RPMI7951 (cell line): ENCODE results near the gene NFATC2. TPM values are rescaled to one million over a fixed set of nuclear protein-coding genes. Genes with fewer than 3 reads are reported as not detected.

Source experiments
- DNase-seq: peaks from one replicate; pipeline ENCODE4 v3.0.0-alpha.2; 2012; ENCODE audit warnings: low read depth
- total RNA-seq: library from RNA; depleted of rRNA; stranded (reverse); fragments of >200 nt; shearing (Covaris generic); gene quantifications from 2 replicates; pipeline ENCODE4 v1.2.3, GENCODE V29; 2014

The NFATC2 gene
- total RNA-seq, 1 experiment from 2014 or later = 3.4 TPM

DNA sequence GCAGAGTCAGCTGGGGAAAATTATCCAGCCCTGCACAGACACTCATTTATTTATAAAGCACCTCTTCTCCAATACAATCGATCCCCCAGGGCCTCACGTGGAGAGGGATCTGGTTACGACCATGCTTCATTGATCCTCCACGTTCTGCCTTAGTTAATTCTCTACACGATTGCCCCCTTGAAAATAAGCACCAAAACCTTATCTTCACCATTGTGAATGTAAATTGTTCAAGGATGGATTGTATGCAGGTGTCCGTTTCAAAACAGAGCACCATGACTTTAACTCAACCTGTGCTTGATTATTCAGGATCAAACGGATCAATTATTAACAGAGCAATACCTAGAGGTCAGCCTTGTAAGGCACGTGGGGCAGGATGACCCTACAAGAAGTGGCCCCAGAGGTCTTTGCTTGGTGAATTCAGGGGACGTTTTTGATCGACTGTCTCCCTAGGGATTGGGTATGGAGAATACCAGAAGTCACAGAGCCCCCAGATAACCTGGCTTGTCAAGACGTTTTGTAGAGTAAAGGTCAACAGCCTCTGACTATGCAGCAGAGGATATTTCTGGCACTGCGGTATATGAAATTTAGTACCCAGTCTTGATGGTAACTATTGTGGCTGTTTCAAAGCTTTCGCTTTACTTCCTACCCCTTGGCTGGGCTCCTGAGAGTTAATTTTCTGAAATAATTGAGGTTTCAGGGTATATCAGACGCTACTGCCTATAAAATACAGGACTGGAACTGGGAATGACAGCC is 112.1 kb downstream of the NFATC2 start:
- DNase-seq = no peak

DNA sequence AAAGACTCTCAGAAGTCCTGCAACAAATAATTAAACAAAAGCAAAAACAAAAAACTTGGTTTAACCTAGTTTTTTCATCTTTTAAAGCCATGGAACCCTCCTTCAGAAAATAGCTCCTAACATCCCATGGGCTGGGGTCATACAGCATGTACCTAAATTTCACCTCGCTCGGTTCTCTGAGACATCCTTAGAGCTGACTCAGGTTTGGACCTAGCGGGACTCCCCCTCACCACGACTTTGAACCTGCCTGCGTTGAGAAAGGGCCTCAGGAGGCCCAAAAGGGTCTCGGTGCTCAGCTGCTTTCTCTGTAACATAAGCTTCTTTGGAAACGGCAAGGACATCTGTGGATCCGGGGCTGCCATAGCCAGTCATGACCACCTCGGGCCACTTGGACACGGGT is 112.8 kb downstream of the NFATC2 start:
- DNase-seq = no peak

DNA sequence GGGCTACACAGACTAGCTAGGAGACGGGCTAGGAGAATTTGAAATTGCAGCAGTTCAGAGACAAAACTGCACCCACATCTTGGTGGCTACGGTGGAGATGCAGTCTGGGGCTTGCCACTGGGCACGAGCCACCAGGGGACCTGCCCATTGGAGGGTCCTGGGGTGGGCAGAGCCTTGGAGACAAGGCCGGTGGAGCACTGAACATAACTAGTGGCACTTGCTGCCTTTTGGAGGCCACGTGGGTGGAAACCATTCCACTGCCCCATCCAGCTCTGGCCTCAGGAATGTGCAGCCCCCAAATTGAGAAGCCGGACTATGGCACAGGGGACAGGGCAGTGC is 113.4 kb downstream of the NFATC2 start:
- DNase-seq = no peak

DNA sequence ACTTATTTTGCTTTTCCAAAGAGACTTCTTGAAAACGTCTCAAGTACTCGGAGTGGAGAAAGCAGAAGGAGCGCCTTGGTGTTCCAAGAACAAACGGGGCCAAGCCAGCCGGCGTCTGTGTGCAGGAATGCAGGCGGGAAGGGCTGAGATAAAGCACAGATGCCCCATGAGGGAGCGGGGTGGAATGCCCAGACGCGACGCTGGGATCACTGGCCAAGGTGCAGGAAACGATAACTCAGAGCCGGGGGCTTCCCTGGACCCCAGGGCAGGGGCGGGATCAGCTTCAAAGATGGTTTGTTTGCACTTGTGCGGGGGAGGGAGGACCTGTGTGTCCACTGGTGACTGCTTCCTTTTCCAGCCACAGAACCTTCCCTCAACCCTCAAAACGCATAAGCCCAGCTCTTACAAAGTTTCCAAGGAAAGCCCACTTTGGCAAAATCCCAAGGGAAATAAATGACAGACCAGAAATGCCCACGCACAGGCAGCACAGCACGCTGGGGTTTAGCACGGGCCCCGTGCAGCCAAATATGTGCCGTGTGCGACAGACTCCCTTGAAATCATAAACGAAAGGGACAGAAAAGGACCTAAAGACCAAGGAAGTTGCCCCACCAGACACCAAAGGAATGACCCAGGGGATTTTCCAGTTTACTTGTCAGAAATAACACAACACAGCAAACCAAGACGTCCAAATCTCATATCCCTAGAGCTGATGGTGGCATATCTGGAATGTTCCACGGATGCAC is 113.9 kb downstream of the NFATC2 start:
- DNase-seq = peak; percentile 58

DNA sequence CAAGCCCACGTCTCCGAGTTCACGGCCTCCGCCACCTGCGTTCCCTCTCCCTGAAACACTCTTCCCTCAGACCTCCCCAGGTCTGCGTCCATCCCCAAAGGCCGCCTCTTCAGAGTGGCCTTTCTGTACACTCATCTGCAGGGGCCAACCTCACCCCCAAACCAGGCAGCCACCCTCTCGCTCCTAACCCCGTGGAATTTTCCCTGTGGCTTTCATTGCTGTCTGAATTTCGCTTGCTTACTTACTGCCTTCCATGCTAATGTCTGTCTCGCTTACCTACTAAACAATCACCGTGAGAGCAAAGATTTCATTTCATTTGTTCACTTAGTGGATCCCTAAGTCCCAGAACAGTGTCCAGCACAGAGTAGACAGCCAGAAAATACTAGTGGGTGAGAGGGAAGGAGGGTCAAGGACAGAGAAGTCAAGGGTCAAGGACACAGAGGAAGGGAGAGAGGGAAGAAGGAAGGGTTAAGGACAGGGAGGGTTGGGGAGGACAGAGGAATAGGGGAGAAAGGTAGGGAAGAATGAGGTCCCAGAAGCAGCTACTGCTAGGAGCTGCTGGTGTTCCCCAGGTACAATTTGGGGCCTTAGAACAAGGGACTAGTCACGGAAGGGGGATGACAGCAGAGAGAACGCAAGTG is 114.7 kb downstream of the NFATC2 start:
- DNase-seq = no peak

DNA sequence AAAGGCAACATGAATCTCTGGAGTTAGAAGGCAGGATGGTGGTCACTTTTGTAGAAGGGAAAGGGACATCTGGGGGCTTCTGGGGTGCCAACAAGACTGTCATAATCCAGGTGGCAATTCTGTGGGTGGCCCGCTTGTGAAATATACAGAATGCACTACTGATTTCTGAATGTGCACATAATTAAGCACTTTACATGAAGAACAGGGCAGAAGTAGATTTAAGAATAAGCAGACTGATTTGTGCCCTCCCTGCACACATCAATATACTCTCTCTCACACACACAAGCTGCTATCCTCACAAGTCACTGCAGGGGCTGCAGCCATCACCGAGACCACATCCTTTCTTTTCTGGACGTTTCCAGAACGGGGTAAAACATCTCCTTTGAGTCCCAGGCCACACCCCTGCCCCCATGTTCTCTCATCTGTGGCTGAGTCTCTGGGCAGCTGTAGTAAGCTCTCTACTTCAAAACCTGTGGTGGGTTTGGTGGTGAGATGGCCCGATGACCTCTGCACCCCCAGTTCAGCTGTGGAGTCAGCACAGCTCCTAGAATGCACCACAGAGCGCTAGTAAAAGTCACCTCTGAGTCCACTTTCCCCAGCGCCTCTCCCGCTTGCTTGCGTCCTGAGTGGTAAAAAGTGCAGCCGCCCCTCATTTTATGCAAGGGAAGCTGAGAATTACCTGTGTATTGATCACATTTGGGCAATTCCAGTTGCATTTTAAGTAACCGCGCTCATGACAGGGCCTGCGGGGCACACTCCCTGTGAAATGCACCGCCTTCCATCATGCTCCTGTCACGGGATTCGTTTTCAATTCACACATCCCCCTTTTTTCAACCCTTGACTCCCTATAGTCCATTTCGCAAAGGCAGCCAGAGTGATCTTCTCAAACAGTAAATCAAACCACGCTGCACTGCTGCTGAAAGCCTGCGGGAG is 115.5 kb downstream of the NFATC2 start:
- no peak for DNase-seq

DNA sequence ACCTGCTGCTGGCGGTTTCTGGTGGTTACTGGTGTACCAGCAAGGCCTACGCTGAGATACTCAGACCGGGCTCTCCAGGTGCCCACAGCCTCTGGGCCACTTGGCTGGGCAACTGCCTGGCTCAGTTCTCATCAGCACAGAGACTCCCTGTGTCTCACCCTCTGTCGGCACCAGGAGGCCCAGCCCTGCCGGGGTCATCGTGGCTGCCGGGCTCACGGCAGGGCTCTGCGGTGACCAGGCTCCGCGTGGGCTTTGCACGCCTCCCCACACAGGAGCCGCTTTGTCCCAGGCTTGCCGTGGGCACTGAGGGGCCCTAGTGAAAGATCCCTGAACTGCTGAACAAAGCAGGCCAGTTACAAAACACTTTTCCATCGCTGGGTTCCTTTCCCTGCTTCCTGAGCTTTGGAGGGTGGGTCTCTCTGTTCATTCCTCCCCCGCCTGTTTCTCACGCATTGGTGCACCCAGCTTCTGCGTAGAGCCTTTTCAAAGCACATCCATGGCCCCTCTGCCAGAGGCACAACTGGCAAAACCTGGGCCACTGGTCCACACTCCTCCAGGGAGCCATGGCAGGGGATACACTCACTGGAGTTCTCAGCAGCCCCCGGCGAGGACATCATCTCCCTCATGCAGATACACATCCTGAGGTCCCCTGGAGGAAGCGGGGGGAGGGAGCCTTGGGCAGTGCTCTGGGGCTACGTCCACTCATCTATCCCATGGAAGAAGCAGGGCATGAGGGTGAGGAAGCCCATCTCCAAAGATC is 117.0 kb downstream of the NFATC2 start:
- peak; percentile 66 for DNase-seq

DNA sequence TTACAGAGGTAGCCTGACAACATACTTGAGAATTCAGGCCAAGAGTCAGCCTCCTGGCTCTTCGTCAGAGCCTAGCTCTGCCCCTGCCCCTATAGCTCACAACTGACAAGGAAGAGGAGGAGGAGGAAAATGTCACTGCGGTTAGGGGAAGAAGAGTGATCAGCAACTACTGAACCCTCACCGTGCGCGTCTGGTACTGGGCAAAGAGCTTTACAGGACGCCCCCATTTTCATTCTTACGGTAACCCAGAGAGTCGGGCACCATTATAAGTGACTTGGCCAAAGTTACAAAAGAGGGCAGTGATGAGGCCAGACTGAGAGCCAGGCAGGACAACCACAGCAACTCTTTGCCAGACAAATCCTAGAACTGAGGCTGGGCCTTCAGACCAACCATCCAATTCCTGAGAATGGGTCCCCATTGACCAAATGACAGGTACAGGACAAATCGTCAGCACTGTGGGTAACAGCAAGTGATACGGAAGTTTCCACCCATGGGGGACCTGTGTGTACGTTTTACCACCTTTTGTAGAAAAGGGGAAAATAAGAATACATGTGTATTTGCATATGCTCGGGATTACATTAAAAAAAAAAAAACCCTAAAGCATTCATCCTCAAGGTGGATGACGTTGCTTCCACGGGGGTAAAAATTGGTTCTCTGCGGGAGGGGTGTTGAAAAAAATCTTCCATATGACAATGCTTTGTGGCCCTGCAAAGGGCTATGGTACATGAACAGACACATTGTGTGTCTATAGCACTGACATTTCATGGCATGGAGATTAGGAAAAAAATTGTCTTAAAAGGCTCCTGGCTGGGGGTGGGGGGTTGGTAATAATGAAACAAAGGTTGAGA is 118.0 kb downstream of the NFATC2 start:
- no peak for DNase-seq

DNA sequence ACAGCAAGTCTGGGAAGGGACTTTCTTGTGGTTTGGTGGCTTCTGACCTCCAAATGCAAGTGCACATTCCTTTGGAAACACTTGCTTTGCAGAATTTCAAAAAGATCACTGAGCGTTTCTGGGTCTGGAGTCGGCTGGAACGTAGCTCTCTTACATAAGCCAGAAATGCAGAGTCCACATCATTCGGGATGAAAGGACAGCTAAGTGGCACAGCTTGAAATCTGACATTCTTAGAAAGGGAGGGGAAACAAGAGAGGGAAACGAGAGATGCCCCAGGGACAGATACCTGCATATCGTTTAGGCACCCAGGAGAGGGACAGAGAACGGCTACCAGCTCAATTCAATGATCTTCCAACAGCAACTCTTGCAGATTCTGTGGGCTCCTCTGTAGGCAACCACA is 118.7 kb downstream of the NFATC2 start:
- DNase-seq = no peak

DNA sequence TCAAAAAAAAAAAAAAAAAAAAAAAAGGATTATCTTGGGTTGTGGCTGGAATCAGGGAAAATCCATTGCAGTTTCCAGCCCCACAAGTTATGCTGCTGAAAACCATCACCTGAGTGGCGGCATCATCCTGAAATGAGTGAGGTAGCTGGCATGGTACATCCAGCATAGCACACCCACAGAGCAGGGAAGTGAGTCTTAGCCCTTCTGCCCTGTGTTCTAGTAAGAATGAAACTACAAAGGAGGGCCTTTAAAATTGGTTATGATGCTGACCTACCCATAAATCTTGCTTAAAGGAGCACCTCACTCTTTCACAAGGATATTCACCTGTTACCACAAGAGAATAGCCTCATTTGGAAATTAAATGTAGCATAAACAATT is 119.2 kb downstream of the NFATC2 start:
- DNase-seq = no peak

DNA sequence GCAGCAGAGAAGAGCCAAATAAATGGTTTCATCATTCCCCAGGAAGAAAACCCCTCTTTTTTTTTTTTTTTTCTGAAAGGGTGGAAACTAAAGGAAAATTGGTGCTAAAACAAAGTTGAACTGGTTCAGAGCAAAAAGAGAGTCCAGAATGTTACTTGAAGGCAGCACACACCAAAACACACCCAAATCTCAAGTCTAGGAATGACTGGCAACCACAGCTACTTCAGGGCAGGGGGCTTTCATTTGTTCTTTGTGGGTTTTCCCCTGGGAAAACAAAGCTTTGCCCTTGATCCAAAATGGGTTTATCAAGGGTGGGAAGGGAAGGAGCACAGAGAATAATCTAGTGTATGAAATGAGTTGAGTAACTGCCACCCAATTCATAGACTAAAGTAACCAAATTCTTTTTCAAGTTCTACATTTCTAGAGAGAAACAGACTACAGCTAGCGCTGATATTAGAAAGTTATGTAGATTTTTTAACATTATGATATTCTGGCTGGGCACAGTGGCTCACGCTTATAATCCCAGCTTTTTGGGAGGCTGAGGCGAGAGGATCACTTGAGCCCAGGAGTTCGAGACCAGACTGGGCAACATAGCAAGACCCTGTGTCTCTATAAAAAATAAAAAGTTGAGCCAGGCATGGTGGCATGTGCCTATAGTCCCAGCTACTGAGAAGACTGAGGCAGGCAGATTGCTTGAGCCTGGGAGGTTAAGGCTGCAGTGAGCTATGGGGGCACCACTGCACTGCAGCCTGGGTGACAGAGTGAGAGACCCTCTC is 119.8 kb downstream of the NFATC2 start:
- DNase-seq = no peak

DNA sequence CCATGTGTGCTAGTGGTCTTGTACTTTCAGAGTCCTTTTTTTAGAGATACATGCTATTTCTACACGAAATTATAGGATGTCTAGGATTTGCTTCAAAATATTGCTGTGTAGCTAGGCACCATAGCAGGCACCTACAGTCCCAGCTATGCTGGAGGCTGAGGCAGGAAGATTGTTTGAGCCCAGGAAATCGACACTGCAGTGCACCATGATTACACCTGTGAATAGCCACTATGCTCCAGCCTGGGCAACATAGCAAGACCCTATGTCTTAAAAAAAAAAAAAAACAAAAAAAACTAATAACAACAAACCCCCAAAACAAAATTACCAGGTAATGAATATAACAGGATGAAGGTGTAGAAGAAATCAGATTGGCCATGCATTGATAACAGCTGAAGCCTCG is 121.7 kb downstream of the NFATC2 start:
- DNase-seq = no peak

DNA sequence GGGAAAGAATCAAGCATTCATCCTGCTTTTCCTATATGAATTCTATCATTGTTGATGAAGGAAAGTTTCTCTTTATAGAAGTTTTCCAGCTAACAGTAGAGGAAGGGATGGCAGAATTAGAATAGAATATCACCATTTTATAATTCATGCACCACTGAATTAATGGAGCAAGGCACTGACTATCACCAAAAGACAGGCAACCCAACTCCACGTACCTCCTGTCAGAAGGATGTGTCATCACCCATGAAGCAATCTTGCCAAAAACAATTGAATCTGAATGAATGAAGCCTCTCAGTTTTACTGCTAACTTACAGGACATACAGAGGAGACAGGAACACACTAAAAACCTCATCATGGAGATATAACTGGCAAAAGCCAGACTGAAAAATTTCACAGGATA is 122.4 kb downstream of the NFATC2 start:
- DNase-seq = peak; percentile 76

DNA sequence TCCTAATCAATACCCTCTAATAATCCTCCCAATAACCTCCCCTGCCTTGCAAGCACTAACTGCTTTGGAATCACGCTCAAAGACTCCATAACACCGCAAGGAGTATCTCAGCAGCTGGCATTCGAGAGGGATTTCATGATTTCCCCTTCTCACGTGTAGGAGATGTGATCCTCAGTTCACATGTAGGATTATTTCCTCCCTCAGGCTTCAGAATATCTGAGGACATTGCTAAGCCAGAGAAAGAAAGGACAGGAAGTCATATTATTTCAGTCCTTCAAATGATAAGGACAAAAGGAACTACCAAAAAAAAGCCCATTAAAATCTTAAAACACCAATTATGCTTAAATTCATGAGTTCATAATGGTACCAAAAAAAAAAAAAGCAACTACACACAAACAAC is 122.9 kb downstream of the NFATC2 start:
- DNase-seq = no peak

DNA sequence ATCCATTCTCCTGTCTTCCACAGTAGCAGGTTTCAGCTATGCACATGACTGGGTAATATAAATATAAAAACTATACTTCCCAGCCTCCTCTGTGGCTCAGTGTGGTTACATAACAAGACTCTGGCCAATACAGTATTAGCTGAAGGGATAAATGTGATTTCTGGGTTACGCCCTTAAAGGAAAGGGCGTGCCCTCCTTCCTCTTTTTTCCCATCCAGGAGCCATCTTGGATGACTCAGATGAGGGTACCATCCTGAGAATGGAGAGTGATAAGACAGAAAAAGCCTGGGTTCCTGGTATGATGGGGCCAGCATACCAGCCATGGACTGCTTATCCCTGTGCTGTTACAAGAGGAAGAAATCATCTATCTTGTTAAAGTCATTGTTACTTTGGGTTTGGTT is 123.3 kb downstream of the NFATC2 start:
- no peak for DNase-seq

DNA sequence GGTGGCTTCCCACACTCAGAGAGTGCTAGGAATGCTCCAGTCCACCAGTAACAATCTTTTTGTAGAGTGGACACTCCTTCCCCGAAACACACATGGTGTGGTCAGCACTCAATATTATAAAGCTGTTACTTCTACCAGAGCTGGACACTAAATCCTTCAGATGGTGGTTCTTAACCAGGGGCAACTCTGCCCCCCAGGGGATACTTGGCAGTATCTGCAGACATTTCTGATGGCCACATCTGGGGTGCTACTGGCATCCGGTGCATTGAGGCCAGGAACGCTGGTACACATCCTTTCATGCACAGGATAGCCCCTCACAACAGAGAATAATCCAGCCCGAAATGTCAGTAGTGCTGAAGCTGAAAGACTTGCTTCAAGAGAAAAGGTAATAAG is 124.4 kb downstream of the NFATC2 start:
- no peak for DNase-seq

DNA sequence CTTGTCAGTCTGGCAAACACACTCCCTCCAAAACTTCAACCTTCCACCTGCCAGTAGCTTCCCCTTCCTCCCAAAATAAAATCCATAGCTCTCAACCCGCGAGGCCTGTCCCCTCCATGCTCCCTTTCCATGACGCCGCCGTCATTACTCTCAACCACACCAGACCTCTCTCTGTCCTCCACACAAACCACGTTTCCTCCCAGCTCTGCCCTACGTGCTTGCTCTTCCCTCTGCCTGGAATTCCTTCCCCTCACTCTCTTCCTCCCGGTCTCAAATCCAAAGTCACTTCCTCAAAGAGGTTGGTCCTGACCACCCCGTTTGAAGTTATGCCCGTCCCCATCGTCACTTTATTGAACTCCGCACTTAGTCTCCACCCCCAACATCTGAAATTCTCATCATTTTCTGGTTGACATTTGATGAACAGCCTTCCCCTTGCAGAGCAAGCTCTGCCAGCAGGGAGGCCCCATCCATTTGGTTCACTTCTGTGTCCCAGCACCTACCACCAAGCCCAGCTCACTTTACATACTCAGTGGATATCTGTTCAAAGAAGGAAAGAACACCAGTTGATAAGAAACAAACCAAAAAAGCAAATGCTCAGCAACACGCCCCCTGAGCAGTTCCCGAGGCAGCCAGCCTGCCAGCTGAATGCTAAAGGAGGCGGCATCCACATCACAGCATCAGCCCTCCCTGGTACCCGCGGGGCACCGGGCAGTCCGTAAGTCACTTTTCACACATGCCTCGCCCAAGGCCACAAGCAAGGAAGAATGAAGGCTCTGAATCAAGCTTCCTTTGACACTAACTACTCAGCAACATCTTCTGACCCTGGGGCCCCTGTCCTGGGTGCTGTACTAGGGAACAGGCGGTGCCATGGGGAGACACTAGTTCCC is 125.0 kb downstream of the NFATC2 start:
- no peak for DNase-seq

DNA sequence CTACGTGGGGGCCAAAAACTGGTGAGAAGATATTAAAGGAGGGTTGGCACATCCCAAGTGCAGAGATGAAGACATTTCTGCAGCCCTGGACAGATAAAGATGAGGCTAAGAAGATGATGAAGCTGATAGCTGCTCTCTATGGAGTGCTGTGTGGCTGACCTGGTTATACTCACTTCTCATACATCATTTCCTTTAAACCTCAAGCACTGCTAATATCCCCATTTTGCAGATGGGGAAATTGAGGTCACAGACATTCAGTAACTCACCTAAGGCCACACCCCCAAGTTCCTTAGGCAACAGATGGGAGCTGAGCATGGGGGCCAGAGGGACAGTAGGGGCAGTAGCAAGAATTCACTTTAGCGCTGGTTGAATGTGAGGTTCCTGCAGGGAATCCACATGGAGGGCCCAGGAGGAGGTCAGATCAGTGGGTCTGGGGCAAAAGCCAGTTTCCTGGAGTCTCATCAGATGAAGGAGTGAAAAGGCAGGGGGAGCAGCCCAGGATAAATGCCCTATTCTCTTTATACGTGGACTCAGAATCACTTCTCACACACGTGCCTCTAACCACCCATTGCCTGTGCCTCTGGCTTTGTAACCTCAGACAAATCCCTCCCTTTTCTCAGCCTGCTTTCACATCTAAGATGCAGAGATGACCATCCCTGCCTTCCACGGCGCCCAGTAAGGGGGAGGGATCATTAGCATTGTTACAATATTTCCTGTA is 125.8 kb downstream of the NFATC2 start:
- no peak for DNase-seq
